Stimulated activated CD4-positive, alpha-beta T cell treated with anti-CD3 and anti-CD28 coated beads, TNF-alpha, amount 100 ng/mL, for 1 hour (primary cell): Measurements from ENCODE around the gene LSM2.

Experiments
- DNase-seq, 3 donors: peaks; one replicate each; pipeline ENCODE4 v3.0.0-alpha.2; 2020; ENCODE audit warnings: low read depth in 3 of 3, low spot score in 1 of 3

Gene LSM2

DNA sequence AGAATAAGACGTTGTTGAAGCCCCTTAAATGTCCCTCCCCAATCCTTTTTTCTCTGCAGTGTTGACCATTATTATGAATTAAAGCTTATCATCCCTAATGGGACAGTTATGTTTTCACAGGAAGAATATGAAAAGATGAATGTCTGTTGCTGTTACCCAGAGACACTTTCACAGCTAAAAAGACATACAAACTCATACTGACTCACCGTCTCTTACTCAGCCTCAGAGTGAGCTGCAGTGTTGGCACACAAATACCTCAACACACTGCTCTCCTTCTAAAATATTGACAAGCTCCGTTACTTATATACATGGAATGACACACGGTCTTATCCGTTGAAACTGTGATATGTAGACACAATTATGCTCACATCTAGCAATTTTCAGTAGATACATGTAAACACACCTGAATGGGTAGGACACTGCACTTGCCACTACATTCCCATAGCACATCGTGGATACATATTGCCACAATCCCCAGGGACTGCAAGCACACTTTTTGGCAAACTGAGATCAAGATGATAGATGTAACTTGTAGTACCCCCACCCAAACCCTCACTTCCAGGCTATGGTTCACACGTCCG is 53.9 kb downstream of the LSM2 start:
- DNase-seq = no peak

DNA sequence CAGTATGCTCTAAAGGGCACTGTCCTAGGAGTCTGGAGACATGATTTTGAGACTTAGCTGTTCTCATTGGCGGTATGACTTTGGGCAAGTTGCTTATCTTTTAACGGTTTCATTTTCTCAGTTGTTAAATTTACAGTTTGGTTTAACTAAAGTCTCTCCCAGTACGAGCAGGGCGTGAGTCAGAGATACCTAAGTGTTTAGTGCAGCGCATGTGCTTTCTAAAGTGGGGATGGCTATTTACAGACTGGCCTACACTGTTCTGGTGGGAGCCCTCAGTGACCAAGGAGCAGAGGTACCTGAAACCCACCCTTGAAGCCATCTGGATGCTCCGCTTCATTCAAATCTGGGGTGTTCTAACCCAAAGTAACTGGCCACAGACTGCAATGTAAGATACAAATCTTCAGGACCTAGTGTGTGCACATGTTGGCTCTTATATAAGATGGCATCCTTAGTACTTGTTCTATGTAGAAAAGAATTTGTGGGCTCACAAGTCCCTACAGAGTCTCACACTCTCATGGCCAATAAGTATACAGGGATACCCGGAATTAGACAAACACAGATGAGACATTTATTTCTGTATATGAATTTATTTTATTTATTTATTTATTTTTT is 56.2 kb downstream of the LSM2 start:
- no peak for DNase-seq

DNA sequence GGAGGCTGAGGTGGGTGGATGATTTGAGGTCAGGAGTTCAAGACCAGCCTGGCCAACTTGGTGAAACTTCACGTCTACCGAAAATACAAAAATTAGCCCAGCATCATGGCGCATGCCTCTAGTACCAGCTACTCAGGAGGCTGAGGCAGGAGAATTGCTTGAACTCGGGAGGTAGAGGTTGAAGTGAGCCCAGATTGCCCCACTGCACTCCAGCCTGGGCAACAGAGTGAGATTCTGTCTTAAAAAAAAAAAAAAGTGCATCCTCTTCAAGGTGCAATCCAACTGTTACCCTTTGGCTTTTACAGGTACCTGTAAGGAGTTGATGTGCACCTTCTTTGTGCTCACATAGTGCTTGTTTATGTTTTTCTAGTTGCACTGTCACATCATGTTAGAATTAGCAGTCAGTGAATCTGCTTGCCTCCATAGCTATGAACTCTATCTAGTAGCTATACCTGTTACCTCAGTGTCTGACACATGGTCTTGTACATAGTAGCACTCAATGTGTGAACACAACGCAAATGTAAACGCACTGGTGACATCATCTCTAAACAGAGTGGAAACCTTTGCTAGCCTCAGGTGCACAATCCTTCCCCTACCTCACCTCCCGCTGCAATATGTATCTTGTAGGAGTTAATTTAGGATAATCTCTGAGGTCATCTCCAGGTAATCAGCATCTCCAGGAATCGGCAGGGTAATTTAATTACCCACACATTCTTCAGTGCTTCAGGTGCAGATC is 57.3 kb downstream of the LSM2 start:
- no peak for DNase-seq
